HG03565 (cell line): ENCODE data around the gene FTCD.
"Not testable (repeated sequence)": the region's sequence is repeated elsewhere in the genome, so short reads cannot be mapped to it uniquely, and the experiment has no call there.

ENCODE experiments used
- ATAC-seq: cut with Tn5 transposase; IDR thresholded peaks from one replicate; pipeline ENCODE4 v1.9.1; 2021; ENCODE audit warnings: mild to moderate bottlenecking, moderate library complexity; ENCODE audit not compliant: unreplicated experiment

Gene FTCD, protein sequence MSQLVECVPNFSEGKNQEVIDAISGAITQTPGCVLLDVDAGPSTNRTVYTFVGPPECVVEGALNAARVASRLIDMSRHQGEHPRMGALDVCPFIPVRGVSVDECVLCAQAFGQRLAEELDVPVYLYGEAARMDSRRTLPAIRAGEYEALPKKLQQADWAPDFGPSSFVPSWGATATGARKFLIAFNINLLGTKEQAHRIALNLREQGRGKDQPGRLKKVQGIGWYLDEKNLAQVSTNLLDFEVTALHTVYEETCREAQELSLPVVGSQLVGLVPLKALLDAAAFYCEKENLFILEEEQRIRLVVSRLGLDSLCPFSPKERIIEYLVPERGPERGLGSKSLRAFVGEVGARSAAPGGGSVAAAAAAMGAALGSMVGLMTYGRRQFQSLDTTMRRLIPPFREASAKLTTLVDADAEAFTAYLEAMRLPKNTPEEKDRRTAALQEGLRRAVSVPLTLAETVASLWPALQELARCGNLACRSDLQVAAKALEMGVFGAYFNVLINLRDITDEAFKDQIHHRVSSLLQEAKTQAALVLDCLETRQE

DNA sequence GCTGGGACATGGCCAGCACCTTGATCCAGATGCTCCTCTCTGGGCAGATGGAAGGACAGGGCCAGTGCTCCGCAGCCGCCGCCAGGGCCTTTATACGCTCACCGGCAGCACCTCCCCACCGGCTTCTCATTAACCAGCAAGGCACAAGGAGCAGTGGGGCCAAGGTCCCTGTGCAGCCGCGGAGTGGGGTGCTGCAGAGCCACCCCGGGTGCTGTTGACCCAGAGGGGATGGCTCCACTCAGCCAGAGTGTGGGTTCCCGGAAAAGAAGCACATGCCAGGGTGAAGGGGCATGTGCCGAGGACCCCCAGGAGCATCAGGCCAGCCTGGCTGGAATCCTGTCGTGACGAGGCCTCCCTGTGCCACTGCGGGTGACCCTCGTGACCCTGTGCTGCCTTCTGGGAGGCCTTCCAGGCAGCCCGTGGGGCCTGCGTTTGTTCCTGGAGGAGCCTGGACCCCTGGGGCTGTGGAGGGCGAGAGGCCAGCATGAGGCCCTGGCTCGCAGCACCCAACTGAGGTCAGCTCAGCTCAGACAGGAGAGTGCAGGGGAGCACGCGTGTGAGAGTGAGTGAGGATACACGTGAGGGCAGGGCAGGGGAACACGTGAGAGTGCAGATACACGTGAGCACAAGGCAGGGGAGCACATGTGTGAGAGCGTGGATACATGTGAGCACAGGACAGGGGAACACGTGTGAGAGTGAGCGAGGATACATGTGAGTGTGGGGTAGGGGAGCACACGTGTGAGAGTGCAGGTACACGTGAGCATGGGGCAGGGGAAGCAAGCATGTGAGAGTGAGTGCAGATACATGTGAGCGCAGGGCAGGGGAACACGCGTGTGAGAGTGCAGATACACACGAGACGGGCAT, at the start of gene FTCD:
FTCD (minus strand) TSS at position 66 of the 864 bp plus-strand sequence; CDS start at position 10, 56 bp downstream.
- no peak for ATAC-seq

GRCh38 chr21:46205166-46205565, 49.8 kb upstream of the FTCD start:
- no peak for ATAC-seq

DNA sequence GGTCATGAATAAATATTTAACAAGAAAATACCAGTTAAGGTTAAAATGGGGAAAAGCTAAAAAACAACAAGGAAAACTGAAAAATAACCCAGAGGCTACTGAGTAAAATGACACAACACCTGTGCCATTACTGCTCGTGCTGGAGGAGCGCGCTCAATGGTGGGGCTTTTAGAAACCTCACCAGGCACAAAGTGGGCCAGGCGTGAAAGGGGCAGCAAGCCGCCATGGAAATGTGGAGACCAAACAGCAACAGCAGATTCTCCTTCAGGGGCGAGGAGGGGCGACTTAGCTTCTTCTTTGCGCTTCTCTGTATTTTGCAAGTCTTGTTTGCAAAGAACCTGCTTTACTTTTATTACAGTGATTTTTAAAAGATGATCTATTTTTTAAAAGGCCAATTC, 47.8 kb upstream of the FTCD start:
- ATAC-seq: no peak

- ATAC-seq: no peak
Observed at GRCh38 chr21:46202592-46203202, 47.3 kb upstream of the FTCD start.

DNA sequence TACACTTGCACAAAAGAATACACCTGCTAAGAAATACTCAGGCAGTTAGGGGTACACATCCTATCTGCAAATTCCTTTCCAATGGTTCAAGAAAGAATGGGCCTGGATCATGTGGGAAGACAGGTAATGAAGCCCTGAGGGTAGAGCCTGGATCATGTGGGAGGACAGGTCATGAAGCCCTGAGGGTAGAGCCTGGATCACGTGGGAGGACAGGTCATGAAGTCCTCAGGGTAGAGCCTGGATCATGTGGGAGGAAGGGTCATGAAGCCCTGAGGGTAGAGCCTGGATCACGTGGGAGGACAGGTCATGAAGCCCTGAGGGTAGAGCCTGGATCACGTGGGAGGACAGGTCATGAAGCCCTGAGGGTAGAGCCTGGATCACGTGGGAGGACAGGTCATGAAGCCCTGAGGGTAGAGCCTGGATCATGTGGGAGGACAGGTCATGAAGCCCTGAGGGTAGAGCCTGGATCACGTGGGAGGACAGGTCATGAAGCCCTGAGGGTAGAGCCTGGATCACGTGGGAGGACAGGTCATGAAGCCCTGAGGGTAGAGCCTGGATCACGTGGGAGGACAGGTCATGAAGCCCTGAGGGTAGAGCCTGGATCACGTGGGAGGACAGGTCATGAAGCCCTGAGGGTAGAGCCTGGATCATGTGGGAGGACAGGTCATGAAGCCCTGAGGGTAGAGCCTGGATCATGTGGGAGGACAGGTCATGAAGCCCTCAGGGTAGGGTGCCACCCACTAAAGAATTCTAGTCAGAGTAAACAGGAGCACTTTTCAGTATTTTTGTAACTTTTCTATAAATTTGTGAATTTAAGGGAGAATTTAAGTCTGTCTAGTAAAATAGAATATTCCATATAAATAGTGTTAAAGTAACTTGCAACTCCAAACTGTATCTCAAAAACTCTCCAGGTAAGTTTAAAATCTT, 45.8 kb upstream of the FTCD start:
- not testable (repeated sequence) for ATAC-seq

GRCh38 chr21:46199436-46200373, 44.3 kb upstream of the FTCD start:
- no peak for ATAC-seq

DNA sequence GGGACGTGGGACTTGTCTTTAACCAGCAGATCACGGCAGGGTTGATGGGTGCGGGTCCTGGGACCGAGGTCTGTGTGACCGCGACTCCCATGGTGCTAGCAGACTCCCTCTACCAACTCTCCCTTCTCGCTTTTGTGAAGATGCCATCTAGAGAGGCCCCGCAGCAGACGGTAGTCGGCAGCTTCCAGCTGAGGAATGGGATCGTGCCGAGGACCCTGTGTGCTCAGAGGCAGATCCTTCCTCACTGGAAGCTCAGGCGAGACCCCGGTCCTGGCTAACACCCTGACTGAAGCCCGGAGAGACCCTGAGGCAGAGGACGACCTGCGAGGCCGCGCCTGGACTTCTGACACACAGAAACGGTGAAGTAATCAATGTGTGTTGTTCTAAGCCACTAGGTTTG, 41.4 kb upstream of the FTCD start:
- no peak for ATAC-seq

DNA sequence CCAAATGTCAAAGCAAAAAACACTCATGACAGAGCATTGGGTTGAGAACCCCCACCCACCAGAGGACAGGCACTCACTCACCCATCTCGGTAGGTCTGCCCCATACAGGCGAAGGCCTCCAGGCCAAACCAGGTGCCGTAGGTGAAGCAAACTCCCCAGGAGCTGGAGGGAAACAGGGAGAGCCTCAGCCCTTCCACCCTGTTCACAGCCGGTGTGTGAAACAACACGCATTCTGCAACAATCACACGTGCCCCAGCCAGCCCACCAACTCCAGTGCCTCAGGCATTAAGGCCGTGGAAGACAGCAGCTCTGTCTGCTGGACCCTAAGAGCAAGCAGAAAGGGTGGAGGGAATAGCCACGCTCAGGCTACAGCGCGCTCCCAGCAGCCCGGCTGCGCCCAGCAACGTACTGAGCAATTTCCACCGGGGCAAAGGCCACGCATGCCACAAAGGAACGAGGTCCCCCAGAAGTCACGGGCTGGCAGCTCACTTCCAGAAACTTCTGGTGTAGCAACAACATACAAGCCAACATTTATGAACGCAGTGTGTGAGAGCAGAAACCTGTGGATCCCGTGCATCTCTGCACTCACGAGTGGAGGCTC, 40.3 kb upstream of the FTCD start:
- ATAC-seq: no peak

- ATAC-seq: no peak
Observed at GRCh38 chr21:46194374-46195334, 39.3 kb upstream of the FTCD start.

DNA sequence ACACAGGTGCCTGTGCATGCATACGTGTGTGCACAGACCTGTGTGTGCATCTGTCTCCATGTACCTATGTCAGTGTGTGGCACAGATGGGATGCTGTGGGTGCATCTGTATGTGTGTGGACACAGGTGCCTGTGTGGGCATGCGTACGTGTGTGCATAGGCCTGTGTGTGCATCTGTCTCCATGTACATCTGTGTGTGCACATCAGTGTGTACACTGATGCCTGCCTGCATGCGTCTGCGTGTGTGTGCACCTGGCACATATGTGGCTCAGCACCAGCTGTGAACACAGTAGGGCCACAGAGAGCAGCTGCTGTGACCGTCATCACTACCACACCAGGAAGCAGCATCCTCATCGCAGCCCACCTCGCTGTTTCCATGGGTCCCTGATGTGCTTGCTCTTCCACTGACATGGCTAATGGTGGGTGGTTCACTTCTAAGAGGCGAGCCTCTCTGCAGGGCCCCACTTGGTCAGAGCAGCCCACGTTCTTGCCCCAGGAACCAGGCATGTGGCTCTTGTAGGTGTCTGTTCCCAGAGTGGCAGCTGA, 38.5 kb upstream of the FTCD start:
- no peak for ATAC-seq

DNA sequence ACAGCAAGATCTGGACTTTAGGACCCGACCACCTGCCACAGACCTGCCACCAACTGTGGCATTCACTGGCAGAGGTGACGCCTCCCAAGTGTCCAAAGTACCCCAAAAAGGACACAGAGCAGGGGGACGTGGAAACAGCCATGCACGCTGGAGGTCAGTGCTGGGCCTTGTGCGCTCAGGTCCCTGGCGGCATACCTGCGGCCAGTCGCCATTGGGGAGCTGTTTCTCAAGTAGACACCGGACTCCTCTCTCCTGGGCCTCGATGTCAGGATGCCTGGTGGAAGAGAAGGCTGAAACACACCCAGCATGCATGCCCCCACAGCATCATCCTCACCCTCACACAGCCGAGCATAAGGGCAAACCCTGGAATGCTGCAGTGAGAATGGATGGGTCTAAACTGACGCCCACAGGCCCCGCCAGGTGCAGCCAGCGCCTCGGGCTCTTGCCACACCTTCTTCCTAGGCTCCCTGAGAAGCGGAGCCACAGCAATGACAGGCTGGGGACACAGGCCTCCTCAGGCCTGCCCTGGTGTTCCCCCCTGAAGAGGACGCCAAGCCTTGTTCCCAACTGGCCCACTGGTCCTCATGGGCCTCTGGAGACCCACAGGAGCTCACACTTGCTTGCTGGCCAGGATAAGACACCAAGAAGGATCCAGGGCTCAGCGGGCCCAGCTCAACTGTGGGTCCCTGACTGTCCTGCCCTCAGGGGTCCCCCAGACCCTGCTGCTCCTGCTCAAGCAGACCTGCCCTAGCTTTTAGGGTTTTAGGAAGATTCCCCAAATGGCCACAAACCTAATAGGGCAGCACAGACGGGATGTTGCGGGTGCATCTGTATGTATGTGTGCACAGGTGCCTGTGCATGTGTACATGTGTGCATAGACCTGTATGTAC, 36.6 kb upstream of the FTCD start:
- no peak for ATAC-seq

DNA sequence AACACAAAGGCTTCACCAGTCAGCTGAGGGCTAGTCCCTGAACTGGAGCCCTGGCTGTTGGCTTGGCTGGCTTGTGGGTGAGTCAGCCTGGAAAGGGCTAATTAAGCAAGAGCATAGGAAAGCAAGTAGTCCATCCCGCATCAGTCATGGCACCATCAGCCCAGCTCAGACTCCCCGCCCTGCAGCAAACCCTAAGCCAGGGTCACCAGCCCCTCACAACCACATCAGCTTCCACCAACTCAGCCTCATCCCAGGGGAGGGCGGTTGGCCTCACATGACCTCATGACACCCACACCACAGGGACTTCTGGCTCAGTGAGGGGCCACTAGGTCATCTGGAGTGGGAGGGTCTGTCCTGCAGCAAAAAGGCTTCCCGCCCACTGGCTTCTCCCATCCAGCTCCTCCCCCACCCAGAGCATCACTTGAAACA, 35.9 kb upstream of the FTCD start:
- no peak for ATAC-seq

- no peak for ATAC-seq
Observed at GRCh38 chr21:46190491-46191131, 35.2 kb upstream of the FTCD start.

DNA sequence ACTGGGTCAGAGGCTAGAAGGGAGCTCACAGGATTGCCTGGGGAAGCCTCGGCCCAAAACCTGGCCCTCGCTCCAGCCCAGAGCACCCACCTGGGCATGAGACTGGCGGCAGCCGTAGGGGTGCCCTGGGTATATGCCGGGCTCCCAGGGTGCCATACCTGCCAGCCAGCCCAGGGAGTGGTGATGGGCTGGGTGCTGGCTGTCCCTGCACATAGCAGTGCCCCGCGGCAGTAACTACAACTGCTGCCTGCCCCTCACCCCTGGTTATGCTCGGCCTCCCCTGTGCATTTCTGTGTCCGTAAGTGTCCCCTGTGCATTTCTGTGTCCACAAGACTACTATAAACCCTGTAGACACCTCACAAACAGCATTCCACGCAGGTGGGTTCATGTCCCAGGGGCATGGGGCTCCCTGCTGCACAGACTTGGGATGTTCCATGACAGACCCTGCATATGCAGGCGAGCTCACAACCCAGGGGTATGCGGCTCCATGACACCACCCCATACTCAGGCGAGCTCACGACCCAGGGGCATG, 34.6 kb upstream of the FTCD start:
- no peak for ATAC-seq

DNA sequence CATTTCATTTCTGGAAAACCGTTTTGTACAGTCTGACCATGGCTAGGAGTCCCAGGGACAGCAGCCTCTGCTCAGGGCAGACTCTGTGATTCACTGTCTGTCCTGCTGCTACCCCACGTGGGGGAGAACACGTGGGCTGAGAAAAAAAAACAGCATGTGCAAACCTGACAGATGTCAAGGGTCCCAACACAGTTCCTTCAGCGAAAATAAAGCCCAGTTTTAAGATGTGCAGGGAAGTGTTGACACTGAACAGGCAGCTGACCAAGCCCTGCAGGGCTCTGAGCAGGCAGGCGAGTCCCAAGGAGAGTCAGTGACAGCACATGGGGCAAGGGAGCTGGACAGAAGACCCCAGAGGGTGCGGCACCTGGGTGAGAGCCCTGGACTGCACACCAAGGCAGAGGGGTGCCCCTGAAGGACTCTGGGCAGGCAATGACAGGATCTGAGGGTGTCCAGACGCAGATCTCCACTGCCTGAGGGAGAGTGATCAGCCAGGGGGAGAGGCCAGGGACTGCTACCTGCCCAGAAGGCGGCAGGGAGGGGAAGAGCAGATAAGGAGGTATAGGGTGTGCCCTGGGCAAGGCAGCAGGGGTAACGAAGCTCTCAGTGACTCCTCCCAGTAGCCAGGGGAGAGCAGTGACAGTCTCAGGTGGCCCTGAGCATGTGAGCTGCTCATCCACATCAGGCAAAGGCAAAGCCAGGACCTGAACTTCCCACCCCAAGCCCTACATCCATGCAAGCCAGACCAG, 34.0 kb upstream of the FTCD start:
- no peak for ATAC-seq
